H9 (cell line): ENCODE results near the gene BACH2. TPM values are rescaled to one million over a fixed set of nuclear protein-coding genes. Genes with fewer than 3 reads are reported as not detected.

ENCODE experiments used
- DNase-seq: peaks from one replicate; pipeline ENCODE4 v3.0.0-alpha.2; 2017
- H2AFZ ChIP-seq: one replicate; pipeline ENCODE4 v1.6.1; 2013; ENCODE audit warnings: mild to moderate bottlenecking, low read length, control low read depth, moderate library complexity
- H2AK5ac ChIP-seq: 2 replicates; pipeline ENCODE4 v1.6.1; 2013; ENCODE audit warnings: low read length, control low read depth, mixed read lengths; ENCODE audit not compliant: insufficient read length
- H2BK120ac ChIP-seq: one replicate; pipeline ENCODE4 v1.6.1; 2013; ENCODE audit warnings: low read depth, mild to moderate bottlenecking, low read length, control low read depth, inconsistent platforms; ENCODE audit not compliant: poor library complexity, severe bottlenecking
- H2BK12ac ChIP-seq: 2 replicates; pipeline ENCODE4 v1.6.1; 2013; ENCODE audit warnings: low read length, control low read depth, mixed read lengths, low read depth; ENCODE audit not compliant: insufficient read length
- H2BK15ac ChIP-seq: 2 replicates; pipeline ENCODE4 v1.6.1; 2013; ENCODE audit warnings: low read depth, low read length, control low read depth
- H2BK20ac ChIP-seq: one replicate; pipeline ENCODE4 v1.6.1; 2013; ENCODE audit warnings: low read depth, mild to moderate bottlenecking, low read length, control low read depth, inconsistent platforms; ENCODE audit not compliant: poor library complexity, severe bottlenecking
- H2BK5ac ChIP-seq: 2 replicates; pipeline ENCODE4 v1.6.1; 2013; ENCODE audit warnings: low read length, control low read depth, mixed read lengths; ENCODE audit not compliant: insufficient read length
- H3K14ac ChIP-seq: 2 replicates; pipeline ENCODE4 v1.6.1; 2013; ENCODE audit warnings: low read length, control low read depth; ENCODE audit not compliant: insufficient read depth
- H3K18ac ChIP-seq: 2 replicates; pipeline ENCODE4 v1.6.1; 2013; ENCODE audit warnings: low read depth, mild to moderate bottlenecking, mixed read lengths, low read length, control low read depth; ENCODE audit not compliant: insufficient read length
- H3K23ac ChIP-seq: 2 replicates; pipeline ENCODE4 v1.6.1; 2013; ENCODE audit warnings: low read length, control low read depth, mixed read lengths, low read depth; ENCODE audit not compliant: insufficient read length
- H3K23me2 ChIP-seq: 2 replicates; pipeline ENCODE4 v1.6.1; 2013; ENCODE audit warnings: low read depth, mild to moderate bottlenecking, mixed read lengths, low read length, control low read depth; ENCODE audit not compliant: insufficient read length, poor library complexity, severe bottlenecking
- H3K27ac ChIP-seq: 2 replicates; pipeline ENCODE4 v1.5.1; 2013; ENCODE audit warnings: low read length, control low read depth, mixed read lengths, low read depth; ENCODE audit not compliant: insufficient read length
- H3K27me3 ChIP-seq: 2 replicates; pipeline ENCODE4 v1.6.1; 2013; ENCODE audit warnings: low read length, control low read depth, inconsistent platforms; ENCODE audit not compliant: insufficient read depth
- H3K4ac ChIP-seq: 2 replicates; pipeline ENCODE4 v1.6.1; 2013; ENCODE audit warnings: low read depth, mild to moderate bottlenecking, control low read depth, inconsistent platforms, low read length, moderate library complexity
- H3K4me1 ChIP-seq: 2 replicates; pipeline ENCODE4 v1.6.1; 2013; ENCODE audit warnings: low read length, control low read depth, inconsistent platforms; ENCODE audit not compliant: insufficient read depth
- H3K4me2 ChIP-seq: 2 replicates; pipeline ENCODE4 v1.6.1; 2013; ENCODE audit warnings: low read length, control low read depth, mixed read lengths; ENCODE audit not compliant: insufficient read length, insufficient read depth
- H3K56ac ChIP-seq: 2 replicates; pipeline ENCODE4 v1.6.1; 2013; ENCODE audit warnings: low read depth, mild to moderate bottlenecking, mixed read lengths, low read length, control low read depth; ENCODE audit not compliant: insufficient read length
- H3K79me1 ChIP-seq: 2 replicates; pipeline ENCODE4 v1.6.1; 2013; ENCODE audit warnings: low read depth, mild to moderate bottlenecking, moderate library complexity, low read length, control low read depth, inconsistent platforms; ENCODE audit not compliant: insufficient read depth, poor library complexity, severe bottlenecking
- H3K79me2 ChIP-seq: 2 replicates; pipeline ENCODE4 v1.6.1; 2013; ENCODE audit warnings: low read length, control low read depth, inconsistent platforms; ENCODE audit not compliant: insufficient read depth
- H3K9ac ChIP-seq: 2 replicates; pipeline ENCODE4 v1.6.1; 2013; ENCODE audit warnings: low read length, control low read depth, mixed read lengths; ENCODE audit not compliant: insufficient read length; ENCODE audit errors: extremely low read depth
- H3K9me3 ChIP-seq: one replicate; pipeline ENCODE4 v1.6.1; 2013; ENCODE audit warnings: low read depth, low read length, inconsistent platforms; ENCODE audit not compliant: control insufficient read depth
- H3T11ph ChIP-seq: one replicate; pipeline ENCODE4 v1.6.1; 2013; ENCODE audit warnings: mild to moderate bottlenecking, low read length, control low read depth, inconsistent platforms
- H4K20me1 ChIP-seq: one replicate; pipeline ENCODE4 v1.6.1; 2013; ENCODE audit not compliant: control insufficient read depth, insufficient read length, insufficient read depth
- H4K5ac ChIP-seq: 2 replicates; pipeline ENCODE4 v1.6.1; 2013; ENCODE audit warnings: low read depth, mild to moderate bottlenecking, mixed read lengths, low read length, control low read depth; ENCODE audit not compliant: insufficient read length
- H4K8ac ChIP-seq: replicated peaks from 2 replicates; pipeline ENCODE4 v1.6.1; 2013; ENCODE audit warnings: low read length, control low read depth, mixed read lengths, low read depth; ENCODE audit not compliant: insufficient read length
- H4K91ac ChIP-seq: 2 replicates; pipeline ENCODE4 v1.6.1; 2013; ENCODE audit warnings: low read depth, mild to moderate bottlenecking, moderate library complexity, mixed read lengths, low read length, control low read depth; ENCODE audit not compliant: insufficient read length
- H3K27ac Mint-ChIP-seq, 3 experiments: 2 replicates in 2 of 3; 3 replicates in 1 of 3; pipeline ENCODE4 v1.8.0; 2020 to 2021; ENCODE audit warnings: mixed read lengths in 3 of 3, mild to moderate bottlenecking in 1 of 3, moderate library complexity in 1 of 3
- H3K27me3 Mint-ChIP-seq: 2 replicates; pipeline ENCODE4 v1.8.0; 2021; ENCODE audit warnings: low read depth, mild to moderate bottlenecking, moderate library complexity, mixed read lengths
- H3K36me3 Mint-ChIP-seq, 3 experiments: 2 replicates in 2 of 3; 3 replicates in 1 of 3; pipeline ENCODE4 v1.8.0; 2020 to 2021; ENCODE audit warnings: low read depth in 3 of 3, mixed read lengths in 3 of 3; ENCODE audit not compliant: insufficient read depth in 1 of 3
- H3K4me1 Mint-ChIP-seq, 2 experiments: 2 replicates each; pipeline ENCODE4 v1.8.0; 2020; ENCODE audit warnings: mixed read lengths in 2 of 2
- H3K4me3 Mint-ChIP-seq, 2 experiments: 2 replicates in 1 of 2; 3 replicates in 1 of 2; pipeline ENCODE4 v1.8.0; 2020 to 2021; ENCODE audit warnings: mild to moderate bottlenecking in 2 of 2, mixed read lengths in 2 of 2, moderate library complexity in 1 of 2
- H3K9me3 Mint-ChIP-seq, 2 experiments: 2 replicates in 1 of 2; 3 replicates in 1 of 2; pipeline ENCODE4 v1.8.0; 2020; ENCODE audit warnings: mild to moderate bottlenecking in 2 of 2, mixed read lengths in 2 of 2, moderate library complexity in 1 of 2
- WGBS: extraction: QIAGEN DNeasy Blood & Tissue Kit; methylation state at CpG from one replicate; pipeline ENCODE4 v1.1.7; 2013; ENCODE audit warnings: missing lambda C conversion rate, low lambda C conversion rate, mixed read lengths; ENCODE audit not compliant: insufficient read length; ENCODE audit errors: extremely low coverage; 5-methylcytosine and 5-hydroxymethylcytosine counted together
- total RNA-seq: library from RNA; stranded (reverse); gene quantifications from 2 replicates; pipeline ENCODE4 v1.2.1, GENCODE V29; 2021
- TF ChIP-seq, protein P1 (sequence below): fragments of 200-600 bp; sonication (generic); conservative IDR thresholded peaks from 3 replicates; pipeline ENCODE4 v1.8.0; 2021; ENCODE audit warnings: antibody characterized with exemption, mild to moderate bottlenecking

Gene BACH2
- total RNA-seq, 1 experiment from 2014 or later = 2.0 TPM

DNA sequence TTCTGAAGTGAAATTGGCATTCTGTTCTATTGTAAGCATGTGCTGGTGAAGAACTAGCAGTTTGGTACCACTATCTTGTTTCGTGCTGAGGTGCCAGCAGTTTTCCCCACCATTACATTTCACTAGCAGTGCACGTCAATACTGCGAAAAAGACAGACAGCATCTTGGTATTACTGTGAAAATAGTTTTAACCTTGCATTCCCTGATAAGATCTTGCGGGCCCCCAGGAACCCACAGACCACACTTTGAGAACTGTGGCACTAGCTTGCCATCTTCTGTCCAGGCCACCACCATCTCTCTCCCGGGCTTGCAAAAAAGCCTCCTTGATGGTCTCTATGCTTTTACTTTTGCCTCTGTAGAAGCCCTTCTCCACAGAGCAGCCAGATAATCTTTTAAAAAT, 185.7 kb downstream of the BACH2 start:
- no peak overlapping the region for H4K8ac ChIP-seq

More for the DNA sequence above, 185.7 kb downstream of the BACH2 start:
- TF ChIP-seq, protein P1, sequence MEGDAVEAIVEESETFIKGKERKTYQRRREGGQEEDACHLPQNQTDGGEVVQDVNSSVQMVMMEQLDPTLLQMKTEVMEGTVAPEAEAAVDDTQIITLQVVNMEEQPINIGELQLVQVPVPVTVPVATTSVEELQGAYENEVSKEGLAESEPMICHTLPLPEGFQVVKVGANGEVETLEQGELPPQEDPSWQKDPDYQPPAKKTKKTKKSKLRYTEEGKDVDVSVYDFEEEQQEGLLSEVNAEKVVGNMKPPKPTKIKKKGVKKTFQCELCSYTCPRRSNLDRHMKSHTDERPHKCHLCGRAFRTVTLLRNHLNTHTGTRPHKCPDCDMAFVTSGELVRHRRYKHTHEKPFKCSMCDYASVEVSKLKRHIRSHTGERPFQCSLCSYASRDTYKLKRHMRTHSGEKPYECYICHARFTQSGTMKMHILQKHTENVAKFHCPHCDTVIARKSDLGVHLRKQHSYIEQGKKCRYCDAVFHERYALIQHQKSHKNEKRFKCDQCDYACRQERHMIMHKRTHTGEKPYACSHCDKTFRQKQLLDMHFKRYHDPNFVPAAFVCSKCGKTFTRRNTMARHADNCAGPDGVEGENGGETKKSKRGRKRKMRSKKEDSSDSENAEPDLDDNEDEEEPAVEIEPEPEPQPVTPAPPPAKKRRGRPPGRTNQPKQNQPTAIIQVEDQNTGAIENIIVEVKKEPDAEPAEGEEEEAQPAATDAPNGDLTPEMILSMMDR = no peak
- Histone ChIP-seq H3K79me2 (0 out of 2 replicates have a peak, but pooled peaks cover 2% of the 10 kb centered on the region), H3K14ac (no peak overlapping the region), H3K9me3 (no peaks in the 10 kb centered on the region), H3T11ph (no peak overlapping the region), H2BK120ac (no peak overlapping the region), H3K27ac (no peak overlapping the region), H3K4me1 (no peaks in the 10 kb centered on the region; the same call in 1 of the 2 replicates), H2BK15ac (no peak overlapping the region), H2BK20ac (no peak overlapping the region), H3K27me3 (no peaks in the 10 kb centered on the region), H3K23me2 (no peaks in the 10 kb centered on the region), H3K4ac (no peak overlapping the region), H3K23ac (no peak overlapping the region), H3K4me2 (no peak overlapping the region), H4K5ac (no peak overlapping the region), H2AFZ (no peak overlapping the region), H4K91ac (no peak overlapping the region), H2AK5ac (no peak overlapping the region), H3K18ac (no peak overlapping the region), H4K20me1 (no peaks in the 10 kb centered on the region), H2BK5ac (no peak overlapping the region), H3K9ac (no peak overlapping the region), H3K56ac (no peak overlapping the region), H2BK12ac (no peak overlapping the region), H3K79me1 (no peaks in the 10 kb centered on the region)
- DNase-seq = no peak
- Mint-ChIP-seq H3K4me1 (peaks cover 4 to 6% of the 10 kb centered on the region in 2 experiments; a peak in 2 of 4 replicates), H3K9me3 (peaks cover 13 to 19% of the 10 kb centered on the region in 2 experiments), H3K27ac (peak overlapping the region in 1 of 3 experiments; percentile 53; a peak in 1 of 7 replicates), H3K4me3 (no peak overlapping the region), H3K27me3 (no peaks in the 10 kb centered on the region; the same call in 1 of the 2 replicates), H3K36me3 (peaks cover 0 to 10% (median 2%) of the 10 kb centered on the region in 3 experiments; a peak in 2 of 7 replicates)
- WGBS = no CpG with 5 or more reads among the region's 5 CpGs
